Measurements from ENCODE around the gene TSPAN8.
"Not testable (repeated sequence)": the region's sequence is repeated elsewhere in the genome, so short reads cannot be mapped to it uniquely, and the experiment has no call there.

Gene TSPAN8

DNA sequence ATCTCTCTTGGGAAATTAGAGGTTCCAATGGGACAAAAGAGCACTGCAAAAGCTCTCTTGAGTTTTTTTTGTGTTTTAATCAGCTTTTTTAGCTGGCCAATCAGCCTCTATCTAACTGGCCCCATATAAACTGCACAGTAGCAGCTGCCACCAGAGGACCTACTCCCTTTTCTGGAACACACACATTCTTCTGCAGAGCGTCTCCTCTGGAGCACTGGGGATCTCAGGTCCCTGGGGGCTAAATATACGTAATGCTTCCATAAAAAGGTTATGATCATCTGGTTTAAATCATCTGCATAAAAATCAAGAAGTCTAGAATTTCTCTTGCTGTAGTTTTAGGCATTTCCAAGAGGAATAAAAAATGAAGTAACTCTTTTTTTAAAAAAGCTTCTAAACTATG is 32.3 kb downstream of the TSPAN8 start:
- DNase-seq, result no peak

- DNase-seq, result no peak
Observed at GRCh38 chr12:71124835-71125460, 32.9 kb downstream of the TSPAN8 start.

- DNase-seq, result not testable (repeated sequence)
Observed at GRCh38 chr12:71113148-71113547, 44.7 kb downstream of the TSPAN8 start.

DNA sequence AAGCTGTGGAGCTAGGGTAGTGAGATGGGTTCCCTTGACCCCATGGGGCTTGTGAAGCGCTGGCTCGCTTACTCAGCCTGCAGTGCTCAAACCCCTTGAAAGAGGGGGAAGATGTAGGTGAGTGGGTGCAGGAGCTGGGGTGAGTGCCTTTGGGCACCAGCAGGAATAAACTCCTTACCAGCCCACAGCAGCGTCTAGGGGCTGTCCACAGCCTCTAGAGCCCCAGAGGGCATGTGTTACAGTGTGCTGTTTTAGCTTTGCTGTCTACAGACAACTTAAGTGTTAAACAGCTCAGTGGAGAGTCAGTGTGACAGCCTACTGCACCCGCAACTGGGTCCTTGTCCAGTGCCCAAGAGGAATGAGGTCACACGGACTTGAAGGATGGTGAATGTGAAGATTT is 48.0 kb downstream of the TSPAN8 start:
- no peak for DNase-seq

DNA sequence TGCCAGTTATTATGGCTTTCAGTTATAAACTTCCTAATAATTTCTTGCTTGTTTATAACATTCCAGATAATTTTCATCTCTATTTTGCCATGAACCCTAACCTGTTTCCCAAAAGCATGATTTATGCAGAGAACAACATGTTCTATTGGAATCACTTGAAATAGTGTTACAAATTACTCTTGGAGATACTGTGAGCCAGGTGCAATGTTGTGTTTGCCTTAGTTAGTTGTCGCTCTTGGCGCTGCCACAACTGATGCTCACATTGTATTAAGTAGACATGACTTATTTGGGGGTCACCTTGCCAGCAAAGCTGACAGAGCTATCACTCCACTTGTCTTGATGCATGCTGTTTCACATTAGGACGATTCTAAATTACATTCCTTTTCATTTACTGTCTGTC is 49.4 kb downstream of the TSPAN8 start:
- DNase-seq, result no peak

GRCh38 chr12:71107936-71108335 is 49.9 kb downstream of the TSPAN8 start:
- no peak for DNase-seq

- no peak for DNase-seq
Observed at GRCh38 chr12:71105956-71106355, 51.8 kb downstream of the TSPAN8 start.

- no peak for DNase-seq
Observed at GRCh38 chr12:71092290-71092689, 65.5 kb downstream of the TSPAN8 start.

DNA sequence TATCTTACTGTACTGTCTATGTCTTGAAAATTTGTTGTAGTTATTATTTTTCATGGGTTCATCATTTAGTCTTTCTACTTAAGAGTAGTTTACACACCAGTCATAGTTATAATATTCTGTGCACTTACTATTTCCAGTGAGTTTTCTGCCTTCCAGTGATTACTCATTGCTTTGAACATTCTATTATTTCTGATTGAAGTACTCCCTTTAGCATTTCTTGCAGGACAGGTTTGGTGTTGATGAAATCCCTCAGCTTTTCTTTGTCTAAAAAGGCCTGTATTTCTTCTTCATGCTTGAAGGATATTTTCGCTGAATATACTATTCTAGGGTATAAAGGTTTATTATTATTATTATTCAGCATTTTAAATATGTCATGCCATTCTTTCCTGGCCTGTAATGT is 66.8 kb downstream of the TSPAN8 start:
- DNase-seq, result no peak

- DNase-seq, result no peak
Observed at GRCh38 chr12:71085575-71085974, 72.2 kb downstream of the TSPAN8 start.

- no peak for DNase-seq
Observed at GRCh38 chr12:71075743-71076142, 82.1 kb downstream of the TSPAN8 start.
